Ovary (tissue), 9 donors: Measurements from ENCODE around the gene ZFP92. TPM values are rescaled to one million over a fixed set of nuclear protein-coding genes. Genes with fewer than 3 reads are reported as not detected.

Experiments used
- DNase-seq, 5 donors: peaks; one replicate each; pipeline ENCODE4 v3.0.0-alpha.2; 2019 to 2020
- H3K27ac ChIP-seq, 2 donors: fragments of 200-600 bp; one replicate each; pipeline versions ENCODE4 v1.5.1 to v1.8.0; 2019 to 2022
- H3K27me3 ChIP-seq: fragments of 200-600 bp; one replicate; pipeline ENCODE4 v1.8.0; 2022
- H3K36me3 ChIP-seq: fragments of 200-600 bp; sonication (generic); one replicate; pipeline ENCODE4 v1.5.1; 2019
- H3K4me1 ChIP-seq: one replicate; pipeline ENCODE4 v1.8.1; 2013; ENCODE audit warnings: mild to moderate bottlenecking, moderate library complexity; ENCODE audit not compliant: insufficient read depth
- H3K4me3 ChIP-seq: fragments of 200-600 bp; sonication (generic); one replicate; pipeline ENCODE4 v1.5.1; 2017
- H3K9me3 ChIP-seq, 2 donors: fragments of 200-600 bp in 1 of 2; sonication (generic) in 1 of 2; one replicate each; pipeline versions ENCODE4 v1.5.1 to v1.8.1; 2013 to 2019; ENCODE audit warnings: mild to moderate bottlenecking in 1 of 2, moderate library complexity in 1 of 2
- CTCF ChIP-seq, 3 donors: fragments of 450-650 bp in 2 of 3; fragments of 200-600 bp in 1 of 3; IDR thresholded peaks; one replicate each; pipeline versions ENCODE4 v1.5.1 to v1.8.0; 2016 to 2022; ENCODE audit warnings: antibody characterized with exemption in 3 of 3, mild to moderate bottlenecking in 1 of 3
- EP300 ChIP-seq: sonication (generic); formaldehyde crosslinking; IDR thresholded peaks from one replicate; pipeline ENCODE4 v1.6.1; 2017; ENCODE audit warnings: antibody characterized with exemption
- POLR2A ChIP-seq: fragments of 450-650 bp; IDR thresholded peaks from one replicate; pipeline ENCODE4 v1.6.1; 2017; ENCODE audit warnings: antibody characterized with exemption, mild to moderate bottlenecking, moderate library complexity
- WGBS, 3 donors: extraction: QIAGEN DNeasy Blood & Tissue Kit in 1 of 3; methylation state at CpG; one replicate each; pipeline versions ENCODE4 v1.1.5 to v1.1.7; 2013 to 2017; 5-methylcytosine and 5-hydroxymethylcytosine counted together
- intact Hi-C, 4 donors: fragments of 100-400 bp; cut with DNase I; formaldehyde crosslinking; loops; one replicate each; pipeline versions ENCODE4 v1.11.0 to v1.15.1; 2022 to 2023
- polyA plus RNA-seq, 2 donors: library from polyadenylated mRNA; stranded (reverse); fragments of 200-250 nt in 1 of 2; fragments of 350-450 nt in 1 of 2; fragmentation: Illumina TruSeq in 1 of 2; extraction: RNeasy Lipid Tissue Mini Kit (QIAGEN cat#74804) in 1 of 2; gene quantifications; one replicate each; pipeline ENCODE4 v1.2.3, GENCODE V29; 2013 to 2014
- total RNA-seq, 7 donors: library from RNA; depleted of rRNA in 2 of 7; stranded (reverse); fragments of >200 nt in 2 of 7; fragmentation: NEBNext Ultra II Directional in 3 of 7; extraction: Animal tissue kit (Norgen Biotek cat#: 25700) in 3 of 7; gene quantifications; one replicate each; pipeline versions ENCODE4 v1.1.0 to v1.2.4, GENCODE V29; 2016 to 2023
- donor health status: DM: no; HTN: no; CAD: no; lungs with moderate emphysema.
- donor health status: DM: no; HTN: no; CAD: no.
- donor health status: Bipolar disorder and iron deficiency.
- donor health status: DM: yes; HTN: yes; CAD: no.
- donor health status: DM: no; HTN: no; CAD: no.
- donor health status: DM: yes; HTN: yes; CAD: no.

The ZFP92 gene
- total and polyA plus RNA-seq, 9 donors, result 2.7 to 9.4 (median 3.9) TPM

DNA sequence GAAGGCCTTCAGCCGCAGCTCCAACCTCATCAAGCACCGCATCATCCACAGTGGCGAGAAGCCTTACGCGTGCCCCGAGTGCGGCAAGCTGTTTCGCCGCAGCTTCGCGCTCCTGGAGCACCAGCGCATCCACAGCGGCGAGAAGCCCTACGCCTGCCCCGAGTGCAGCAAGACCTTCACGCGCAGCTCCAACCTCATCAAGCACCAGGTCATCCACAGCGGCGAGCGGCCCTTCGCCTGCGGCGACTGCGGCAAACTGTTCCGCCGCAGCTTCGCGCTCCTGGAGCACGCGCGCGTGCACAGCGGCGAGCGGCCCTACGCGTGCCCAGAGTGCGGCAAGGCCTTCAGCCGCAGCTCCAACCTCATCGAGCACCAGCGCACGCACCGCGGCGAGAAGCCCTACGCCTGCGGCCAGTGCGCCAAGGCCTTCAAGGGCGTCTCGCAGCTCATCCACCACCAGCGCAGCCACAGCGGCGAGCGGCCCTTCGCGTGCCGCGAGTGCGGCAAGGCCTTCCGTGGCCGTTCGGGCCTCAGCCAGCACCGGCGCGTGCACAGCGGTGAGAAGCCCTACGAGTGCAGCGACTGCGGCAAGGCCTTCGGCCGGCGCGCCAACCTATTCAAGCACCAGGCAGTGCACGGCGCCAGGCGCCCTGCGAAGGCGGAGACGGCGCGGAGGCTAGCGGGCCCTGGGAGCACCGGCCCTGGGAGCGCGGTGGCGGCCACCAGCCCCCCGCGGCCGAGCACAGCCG lies 9.8 kb downstream of the ZFP92 start:
- H3K4me3 ChIP-seq, result no peak overlapping the region
- H3K4me1 ChIP-seq, result no peaks in the 10 kb centered on the region
- TF ChIP-seq POLR2A, result no peak
- no peak for TF ChIP-seq CTCF (IDR thresholded peaks at IDR 0.05)
- TF ChIP-seq EP300, result no peak
- no peak overlapping the region for H3K27ac ChIP-seq
- H3K27me3 ChIP-seq, result no peaks in the 10 kb centered on the region
- intact Hi-C loops, result no loop called here
- 89 to 94% (median 92%) methylated on average over 88 to 91 of the region's 91 CpGs for WGBS, 3 donors
- H3K9me3 ChIP-seq, result no peaks in the 10 kb centered on the region
- no peak for DNase-seq
- H3K36me3 ChIP-seq, result no peaks in the 10 kb centered on the region

DNA sequence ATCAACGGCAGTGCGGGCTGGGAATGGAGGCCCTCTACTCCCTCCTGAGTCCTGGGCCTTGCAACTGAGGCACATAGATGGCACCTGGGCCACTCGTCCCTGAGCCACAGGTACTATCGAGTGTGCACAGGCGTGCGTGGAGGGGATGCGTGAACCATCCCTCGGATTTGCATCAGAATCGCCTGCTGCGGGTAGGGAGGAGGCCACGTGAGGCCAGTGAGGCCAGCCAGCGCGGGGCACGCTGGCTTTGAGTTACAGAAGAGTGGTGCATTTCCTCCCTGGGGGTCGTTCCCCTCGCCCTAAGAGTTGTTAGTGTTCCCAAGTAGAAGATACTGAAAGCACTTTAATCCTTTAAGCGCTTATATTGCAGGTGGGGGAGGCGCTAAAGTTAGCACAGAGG lies 10.6 kb downstream of the ZFP92 start:
- Histone ChIP-seq H3K27me3 (no peaks in the 10 kb centered on the region), H3K9me3 (no peaks in the 10 kb centered on the region), H3K27ac (no peak overlapping the region), H3K4me1 (no peaks in the 10 kb centered on the region), H3K4me3 (no peak overlapping the region), H3K36me3 (no peaks in the 10 kb centered on the region)
- no peak for TF ChIP-seq POLR2A
- TF ChIP-seq CTCF (IDR thresholded peaks at IDR 0.05), result no peak
- TF ChIP-seq EP300, result no peak
- DNase-seq, result no peak
- WGBS, 3 donors, result 87 to 88% (median 88%) methylated on average over 18 of the region's 18 CpGs
- intact Hi-C loops, result no loop called here

GRCh38 chrX:153423652-153424051 lies 12.4 kb downstream of the ZFP92 start:
- no peaks in the 10 kb centered on the region for H3K9me3 ChIP-seq
- no peaks in the 10 kb centered on the region for H3K4me1 ChIP-seq
- no peak for TF ChIP-seq CTCF (IDR thresholded peaks at IDR 0.05)
- no peak for TF ChIP-seq POLR2A
- no peak for TF ChIP-seq EP300
- intact Hi-C loops, result no loop called here
- 77 to 82% (median 80%) methylated on average over 8 of the region's 8 CpGs for WGBS, 3 donors
- DNase-seq, result peak in 2 of 5 donors; percentile 28 to 65
- H3K27ac ChIP-seq, result no peak overlapping the region
- H3K27me3 ChIP-seq, result no peaks in the 10 kb centered on the region
- no peaks in the 10 kb centered on the region for H3K36me3 ChIP-seq
- no peak overlapping the region for H3K4me3 ChIP-seq

- Histone ChIP-seq H3K4me3 (no peak overlapping the region), H3K9me3 (no peaks in the 10 kb centered on the region), H3K36me3 (no peaks in the 10 kb centered on the region), H3K27me3 (no peaks in the 10 kb centered on the region), H3K27ac (no peak overlapping the region), H3K4me1 (no peaks in the 10 kb centered on the region)
- intact Hi-C loops, result no loop called here
- no peak for TF ChIP-seq POLR2A
- no peak for TF ChIP-seq EP300
- TF ChIP-seq CTCF (IDR thresholded peaks at IDR 0.05), result no peak
- no peak for DNase-seq
- WGBS, 3 donors, result 83 to 84% (median 83%) methylated on average over 3 of the region's 3 CpGs
Observed at GRCh38 chrX:153426204-153426603, 14.9 kb downstream of the ZFP92 start.
